Skeletal muscle satellite cell (primary cell): ENCODE measurements around the gene SYNC.

Experiments
- H3K27me3 ChIP-seq: 2 replicates; pipeline ENCODE4 v1.7.0; 2013; ENCODE audit warnings: low read length; ENCODE audit not compliant: control insufficient read depth, insufficient read depth
- H3K36me3 ChIP-seq: 2 replicates; pipeline ENCODE4 v1.7.0; 2013; ENCODE audit warnings: mild to moderate bottlenecking, control low read depth, low read length; ENCODE audit not compliant: insufficient read depth
- H3K4me1 ChIP-seq: 2 replicates; pipeline ENCODE4 v1.7.0; 2013; ENCODE audit warnings: low read length; ENCODE audit not compliant: control insufficient read depth, insufficient read depth
- H3K4me2 ChIP-seq: 2 replicates; pipeline ENCODE4 v1.7.0; 2013; ENCODE audit warnings: mild to moderate bottlenecking, low read length
- H3K4me3 ChIP-seq: 2 replicates; pipeline ENCODE4 v1.7.0; 2013; ENCODE audit warnings: low read length
- H3K9ac ChIP-seq: 2 replicates; pipeline ENCODE4 v1.7.0; 2013; ENCODE audit warnings: mild to moderate bottlenecking, low read depth, low read length, moderate library complexity
- H3K9me3 ChIP-seq: replicated peaks from 2 replicates; pipeline ENCODE4 v1.7.0; 2013; ENCODE audit warnings: mild to moderate bottlenecking, control low read depth, low read length

Gene SYNC

DNA sequence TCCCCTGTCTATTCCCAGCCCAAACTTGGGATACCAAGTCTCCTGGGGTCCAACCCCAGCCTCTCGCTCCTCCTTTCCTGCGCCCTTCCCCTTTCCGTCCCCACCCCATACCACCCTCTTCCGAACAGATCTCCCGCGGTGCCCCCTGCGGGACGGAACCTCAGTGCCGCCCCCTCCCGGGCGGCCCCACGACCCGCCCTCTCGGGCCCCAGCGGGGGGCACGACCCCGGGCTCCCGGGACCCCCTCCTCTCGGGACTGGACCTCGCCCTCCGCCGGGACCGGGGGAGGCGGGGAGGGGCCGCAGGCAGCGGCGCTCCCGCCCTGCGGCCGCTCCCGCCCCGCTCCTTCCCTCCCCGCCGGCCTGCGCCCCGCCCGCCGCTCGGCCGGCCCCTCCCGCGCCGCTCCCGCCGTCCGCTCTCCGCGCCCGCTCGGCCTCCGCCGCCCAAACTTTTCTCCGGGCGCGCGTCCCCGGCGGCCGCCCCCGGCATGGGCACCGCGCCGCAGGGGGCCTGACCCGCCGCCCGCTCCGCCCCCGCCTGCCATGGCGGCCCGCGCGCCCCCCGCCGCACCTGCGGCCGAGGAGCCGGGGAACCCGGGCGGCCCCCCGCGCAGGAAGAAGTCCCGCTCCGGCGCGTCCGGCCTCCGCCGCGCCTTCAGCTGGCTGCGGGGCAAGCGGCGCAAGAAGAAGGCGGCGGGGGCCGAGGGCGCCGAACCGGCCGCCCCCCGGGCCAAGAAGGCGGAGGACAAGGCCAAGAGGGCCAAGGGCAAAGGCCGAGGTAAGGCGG lies 39.0 kb upstream of the SYNC start:
- H3K36me3 ChIP-seq: no peaks in the 10 kb centered on the region
- H3K9me3 ChIP-seq: no peaks in the 10 kb centered on the region
- peak overlapping the region; percentile 71 for H3K4me3 ChIP-seq
- no peaks in the 10 kb centered on the region for H3K27me3 ChIP-seq
- H3K4me1 ChIP-seq: peaks cover 23% of the 10 kb centered on the region
- peak overlapping the region; percentile 90 for H3K4me2 ChIP-seq
- H3K9ac ChIP-seq: peak overlapping the region; percentile 68

DNA sequence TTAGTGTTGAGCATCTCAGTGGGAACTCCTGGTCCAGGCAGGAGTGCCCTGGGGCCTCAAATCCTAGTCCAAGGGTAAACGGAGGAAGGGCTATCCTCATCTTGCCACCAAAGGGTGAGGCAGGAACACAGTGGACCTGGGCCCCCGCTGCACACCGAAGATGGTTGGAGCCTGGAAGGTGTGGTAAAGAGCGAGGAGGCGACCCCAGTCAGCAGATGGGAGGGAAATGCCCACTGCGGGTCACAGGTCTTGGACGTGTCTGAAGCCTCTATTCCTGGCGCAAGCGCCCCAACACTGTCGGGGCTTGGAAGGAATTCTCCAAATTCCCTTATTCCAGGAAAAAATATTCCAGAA lies 38.5 kb upstream of the SYNC start:
- H3K27me3 ChIP-seq: no peaks in the 10 kb centered on the region
- H3K36me3 ChIP-seq: no peaks in the 10 kb centered on the region
- H3K9ac ChIP-seq: peak overlapping the region; percentile 68
- peaks cover 23% of the 10 kb centered on the region for H3K4me1 ChIP-seq
- peak overlapping the region; percentile 81 for H3K4me2 ChIP-seq
- peak overlapping the region; percentile 71 for H3K4me3 ChIP-seq
- H3K9me3 ChIP-seq: no peaks in the 10 kb centered on the region

DNA sequence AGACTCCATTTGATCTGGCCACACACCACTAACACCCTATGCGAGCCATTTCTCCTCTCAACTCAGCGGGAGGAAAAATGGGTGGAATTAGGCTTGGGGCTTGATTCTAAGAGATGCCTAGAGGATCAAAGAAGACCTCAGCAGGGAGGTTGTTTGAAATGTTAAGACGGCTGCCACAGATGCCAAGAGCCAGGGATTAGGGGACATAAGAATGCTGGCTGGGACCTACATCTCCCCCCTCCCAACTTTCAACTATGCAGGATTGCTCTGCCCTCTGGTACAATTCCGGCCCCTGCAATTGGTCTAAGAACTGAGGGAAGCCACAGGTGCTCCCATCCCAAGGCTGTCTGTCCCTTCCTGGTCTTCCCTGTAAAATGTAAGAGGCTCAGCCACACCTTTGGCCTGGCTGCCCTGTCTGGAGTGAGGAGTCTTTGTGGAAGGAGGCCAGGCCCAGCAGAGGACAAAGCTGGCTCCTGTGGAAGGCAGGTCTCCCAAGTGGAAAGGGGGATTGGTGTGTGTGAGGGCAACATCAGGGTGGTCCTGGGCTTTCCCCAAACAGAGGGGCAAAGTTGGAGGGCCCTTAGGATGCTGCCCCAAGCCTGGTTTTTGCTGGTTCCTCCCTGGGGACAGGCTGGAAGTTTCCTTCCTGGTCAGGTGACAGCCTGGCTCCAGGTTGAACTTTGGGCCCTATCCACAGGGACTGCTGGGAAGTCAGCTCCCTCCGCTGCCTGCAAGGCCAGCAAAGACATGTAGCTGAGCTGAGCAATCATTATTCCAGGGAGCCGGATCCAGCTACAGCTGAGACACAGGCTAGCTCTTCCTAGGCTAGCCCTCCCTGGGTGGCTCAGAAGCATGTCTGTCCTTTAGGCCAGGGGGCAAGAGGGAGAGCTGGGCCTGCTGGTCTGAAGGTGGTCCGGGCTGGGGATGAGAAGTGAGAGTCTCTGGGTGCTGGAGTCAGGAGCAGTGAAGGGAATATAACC lies 34.5 kb upstream of the SYNC start:
- Histone ChIP-seq H3K9ac (no peak overlapping the region), H3K27me3 (no peaks in the 10 kb centered on the region), H3K4me2 (no peak overlapping the region), H3K4me1 (peaks cover 20% of the 10 kb centered on the region), H3K36me3 (no peaks in the 10 kb centered on the region), H3K4me3 (no peak overlapping the region), H3K9me3 (no peaks in the 10 kb centered on the region)

DNA sequence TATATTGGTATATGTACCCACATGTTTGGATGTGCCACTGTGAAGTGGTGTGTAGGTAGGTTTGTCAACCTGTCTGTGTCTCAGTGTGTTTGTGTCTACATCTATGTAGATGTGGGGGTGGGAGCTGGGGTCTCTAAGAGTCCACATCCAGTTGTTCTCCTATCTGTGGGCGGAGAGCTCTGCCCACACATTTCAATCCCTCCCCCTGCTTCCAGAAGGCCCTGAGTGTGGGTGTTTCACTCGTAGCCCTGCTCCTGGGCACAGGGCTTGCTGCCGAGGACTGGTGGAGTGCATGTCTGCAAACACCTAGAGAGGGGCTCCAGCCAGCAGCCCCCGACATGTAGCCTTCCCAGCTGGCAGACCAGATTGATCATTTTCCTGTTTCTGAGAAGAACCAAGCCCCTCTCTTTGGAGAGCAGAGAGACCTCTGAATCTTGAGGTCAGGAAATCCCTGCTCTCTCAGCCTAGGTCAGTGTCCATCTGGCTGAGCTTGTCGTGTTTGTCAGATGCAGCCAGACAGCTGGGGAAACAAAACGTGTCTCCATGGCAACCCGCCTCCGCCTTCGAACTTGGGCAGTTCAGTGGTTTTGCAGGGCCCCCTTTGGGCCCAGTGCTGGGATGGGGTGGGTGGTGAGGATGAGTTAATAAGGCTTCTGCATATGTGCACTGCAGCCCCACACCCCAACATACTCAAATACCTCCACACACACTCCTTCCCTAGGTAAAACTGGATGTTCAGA lies 31.2 kb upstream of the SYNC start:
- no peaks in the 10 kb centered on the region for H3K9me3 ChIP-seq
- H3K36me3 ChIP-seq: no peaks in the 10 kb centered on the region
- peaks cover 18% of the 10 kb centered on the region for H3K4me1 ChIP-seq
- no peak overlapping the region for H3K4me3 ChIP-seq
- peak overlapping the region; percentile 46 for H3K4me2 ChIP-seq
- H3K27me3 ChIP-seq: no peaks in the 10 kb centered on the region
- peak overlapping the region; percentile 12 for H3K9ac ChIP-seq

- Histone ChIP-seq H3K27me3 (no peaks in the 10 kb centered on the region), H3K4me2 (no peak overlapping the region), H3K4me3 (no peak overlapping the region), H3K9ac (no peak overlapping the region), H3K9me3 (no peaks in the 10 kb centered on the region), H3K4me1 (peaks cover 31% of the 10 kb centered on the region), H3K36me3 (no peaks in the 10 kb centered on the region)
Observed at GRCh38 chr1:32729254-32730046, 26.9 kb upstream of the SYNC start.

DNA sequence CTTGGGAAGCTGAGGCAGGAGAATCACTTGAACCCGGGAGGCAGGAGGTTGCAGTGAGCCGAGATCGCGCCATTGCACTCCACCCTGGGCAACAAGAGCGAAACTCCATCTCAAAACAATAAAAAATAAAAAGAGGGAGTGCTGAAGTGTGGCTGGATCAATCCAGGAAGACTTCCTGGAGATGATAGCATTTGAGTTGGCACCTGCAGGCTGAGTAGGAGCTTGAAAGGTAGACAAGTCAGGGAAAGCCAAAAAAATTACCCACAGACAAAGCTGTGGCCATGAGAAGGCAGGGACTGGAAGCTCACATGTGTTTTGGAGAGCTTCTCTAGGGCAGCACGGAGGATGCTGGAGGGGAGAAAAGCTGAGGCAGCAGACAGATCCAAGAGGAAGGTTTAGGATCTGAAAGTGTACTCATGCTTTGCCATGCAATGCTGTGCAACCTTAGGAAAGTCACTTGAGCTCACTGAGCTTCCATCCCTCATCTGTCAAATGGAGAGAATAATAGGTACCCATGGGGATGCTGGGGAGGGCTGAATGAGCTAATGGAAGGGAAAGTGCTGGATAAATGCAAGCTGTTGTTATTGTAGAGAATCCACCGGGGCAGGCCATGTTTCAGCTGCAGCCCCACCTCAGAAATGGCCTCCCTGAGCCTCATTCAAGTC lies 26.0 kb upstream of the SYNC start:
- no peaks in the 10 kb centered on the region for H3K27me3 ChIP-seq
- H3K4me1 ChIP-seq: peaks cover 22% of the 10 kb centered on the region
- no peaks in the 10 kb centered on the region for H3K9me3 ChIP-seq
- no peak overlapping the region for H3K4me3 ChIP-seq
- no peak overlapping the region for H3K9ac ChIP-seq
- no peaks in the 10 kb centered on the region for H3K36me3 ChIP-seq
- H3K4me2 ChIP-seq: no peak overlapping the region

DNA sequence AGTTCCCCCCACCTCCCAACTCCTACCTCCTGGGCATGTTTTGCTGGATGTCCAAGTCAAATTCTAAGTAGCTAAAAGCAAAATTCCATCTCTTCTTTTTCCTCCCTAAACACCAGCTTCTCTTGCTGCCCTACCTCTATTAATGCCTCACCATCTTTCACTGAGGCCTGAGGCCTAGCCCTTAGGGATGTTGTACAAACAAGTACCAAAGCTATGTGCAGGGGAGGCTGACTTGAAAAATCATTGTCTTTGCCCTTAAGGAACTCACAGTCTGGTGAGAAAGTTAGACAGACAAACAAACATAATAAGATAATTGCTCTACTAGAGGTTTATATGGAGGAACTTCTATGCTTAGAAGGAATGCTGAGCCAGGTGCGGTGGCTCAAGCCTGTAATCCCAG lies 25.3 kb upstream of the SYNC start:
- no peak overlapping the region for H3K4me2 ChIP-seq
- peaks cover 19% of the 10 kb centered on the region for H3K4me1 ChIP-seq

GRCh38 chr1:32725615-32725982 lies 23.0 kb upstream of the SYNC start:
- Histone ChIP-seq H3K4me3 (peak overlapping the region; percentile 30), H3K4me1 (peaks cover 24% of the 10 kb centered on the region), H3K36me3 (no peaks in the 10 kb centered on the region), H3K27me3 (no peaks in the 10 kb centered on the region), H3K9ac (peak overlapping the region; percentile 8), H3K9me3 (no peaks in the 10 kb centered on the region), H3K4me2 (peak overlapping the region; percentile 74)

More for the DNA sequence above, 25.3 kb upstream of the SYNC start:
- H3K4me3 ChIP-seq: no peak overlapping the region
- no peak overlapping the region for H3K9ac ChIP-seq
- no peaks in the 10 kb centered on the region for H3K9me3 ChIP-seq
- H3K27me3 ChIP-seq: no peaks in the 10 kb centered on the region
- no peaks in the 10 kb centered on the region for H3K36me3 ChIP-seq

DNA sequence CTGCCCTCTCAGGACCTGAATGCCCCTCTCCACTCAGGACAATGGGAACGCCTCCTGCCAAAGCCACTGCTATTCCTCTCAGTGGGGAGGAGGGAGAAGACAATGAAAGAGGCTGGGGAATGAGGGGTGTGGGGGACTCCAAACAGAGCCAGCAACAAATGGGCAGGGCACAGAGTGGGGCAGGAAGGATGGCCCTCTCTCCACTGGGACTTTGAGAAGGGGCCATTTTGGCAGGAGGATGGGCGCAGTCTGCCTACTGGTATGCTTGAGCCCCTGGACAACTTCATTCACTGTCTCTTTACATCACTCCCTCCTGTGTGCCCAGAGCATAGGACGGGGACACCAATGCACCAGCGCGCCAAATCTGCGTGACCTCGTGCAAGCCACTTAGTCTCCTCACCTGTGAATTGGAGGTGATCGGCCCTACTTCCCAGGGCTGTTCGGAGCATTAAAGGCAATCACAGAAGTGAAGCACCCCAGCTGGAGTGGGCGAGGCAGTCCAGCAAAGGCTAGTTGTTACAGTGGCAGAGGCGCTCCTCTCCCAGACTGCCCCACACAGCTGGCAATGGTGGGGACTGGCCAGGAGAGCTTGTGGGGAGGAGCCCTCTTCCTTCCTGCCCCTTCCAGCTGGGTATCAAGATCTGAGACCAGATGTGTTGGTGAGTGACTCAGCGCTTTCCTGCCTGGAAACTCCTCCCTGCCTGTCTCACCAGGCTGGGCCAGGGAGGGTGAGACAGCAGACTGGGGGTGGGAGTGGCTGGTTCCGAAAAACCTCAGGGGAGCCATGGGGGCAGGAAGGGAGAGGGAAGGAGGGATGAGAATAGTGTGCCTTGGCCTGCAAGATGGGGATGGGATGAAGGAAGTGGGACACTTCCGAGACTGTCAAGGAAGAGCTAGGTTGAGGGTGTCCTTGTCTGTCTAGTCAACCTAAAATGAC lies 22.4 kb upstream of the SYNC start:
- Histone ChIP-seq H3K4me2 (peak overlapping the region; percentile 74), H3K4me3 (peak overlapping the region; percentile 56), H3K9ac (peak overlapping the region; percentile 31), H3K4me1 (peaks cover 20% of the 10 kb centered on the region), H3K36me3 (no peaks in the 10 kb centered on the region), H3K9me3 (no peaks in the 10 kb centered on the region), H3K27me3 (no peaks in the 10 kb centered on the region)
